Mononuclear cell (primary cell): ENCODE data around the gene MED16. TPM values are rescaled to one million over a fixed set of nuclear protein-coding genes. Genes with fewer than 3 reads are reported as not detected.

Source experiments
- H3K27me3 ChIP-seq: 2 replicates; pipeline ENCODE4 v1.6.0; 2011; ENCODE audit warnings: low read length, control low read depth; ENCODE audit not compliant: insufficient read depth
- H3K4me1 ChIP-seq: 2 replicates; pipeline ENCODE4 v1.5.1; 2011; ENCODE audit warnings: mild to moderate bottlenecking, low read length, control low read depth; ENCODE audit not compliant: insufficient read depth
- H3K4me3 ChIP-seq: 2 replicates; pipeline ENCODE4 v1.5.1; 2011; ENCODE audit warnings: mild to moderate bottlenecking, low read length, moderate library complexity
- H3K9me3 ChIP-seq: 2 replicates; pipeline ENCODE4 v1.5.1; 2011; ENCODE audit warnings: low read depth, mild to moderate bottlenecking, control low read depth, low read length
- total RNA-seq: library from RNA; depleted of rRNA; stranded (reverse); fragments of >200 nt; gene quantifications from one replicate; pipeline ENCODE4 v1.2.3, GENCODE V29; 2012

The MED16 gene
- 15.2 TPM for total RNA-seq

GRCh38 chr19:892894-893689, at the start of gene MED16, which contains the start of gene RNU6-9:
MED16 (minus strand) TSS chr19:893187; CDS start chr19:891131, 2,056 bp downstream.
RNU6-9 (plus strand) TSS chr19:893484.
- no peaks in the 10 kb centered on the region for H3K27me3 ChIP-seq
- H3K4me1 ChIP-seq: peaks cover 18% of the 10 kb centered on the region
- peak within 1 kb of the TSS; percentile 63 for H3K4me3 ChIP-seq
- no peaks in the 10 kb centered on the region for H3K9me3 ChIP-seq

GRCh38 chr19:942133-942645, 49.2 kb upstream of the MED16 start:
- H3K9me3 ChIP-seq: no peaks in the 10 kb centered on the region
- no peak overlapping the region for H3K4me3 ChIP-seq
- no peaks in the 10 kb centered on the region for H3K27me3 ChIP-seq
- peaks cover 43% of the 10 kb centered on the region for H3K4me1 ChIP-seq

- Histone ChIP-seq H3K4me1 (peaks cover 38% of the 10 kb centered on the region), H3K9me3 (no peaks in the 10 kb centered on the region), H3K4me3 (peak overlapping the region; percentile 8), H3K27me3 (no peaks in the 10 kb centered on the region)
These were observed 48.5 kb upstream of the MED16 start for GRCh38 chr19:941292-942132.

- peak overlapping the region; percentile 12 for H3K4me3 ChIP-seq
These were observed 47.8 kb upstream of the MED16 start for GRCh38 chr19:940591-941291.

GRCh38 chr19:939922-940321, 46.9 kb upstream of the MED16 start:
- H3K4me1 ChIP-seq: peaks cover 44% of the 10 kb centered on the region
- H3K27me3 ChIP-seq: no peaks in the 10 kb centered on the region
- H3K4me3 ChIP-seq: no peak overlapping the region
- H3K9me3 ChIP-seq: no peaks in the 10 kb centered on the region

More at GRCh38 chr19:940591-941291, 47.8 kb upstream of the MED16 start:
- Histone ChIP-seq H3K27me3 (no peaks in the 10 kb centered on the region), H3K9me3 (no peaks in the 10 kb centered on the region), H3K4me1 (peaks cover 38% of the 10 kb centered on the region)

GRCh38 chr19:939439-939838, 46.5 kb upstream of the MED16 start:
- Histone ChIP-seq H3K9me3 (no peaks in the 10 kb centered on the region), H3K4me3 (no peak overlapping the region), H3K27me3 (no peaks in the 10 kb centered on the region), H3K4me1 (peaks cover 49% of the 10 kb centered on the region)

- Histone ChIP-seq H3K4me3 (no peak overlapping the region), H3K9me3 (no peaks in the 10 kb centered on the region), H3K4me1 (peaks cover 60% of the 10 kb centered on the region), H3K27me3 (no peaks in the 10 kb centered on the region)
These were observed 45.4 kb upstream of the MED16 start for GRCh38 chr19:938233-938923.

- Histone ChIP-seq H3K4me3 (no peak overlapping the region), H3K4me1 (peaks cover 71% of the 10 kb centered on the region), H3K9me3 (no peaks in the 10 kb centered on the region), H3K27me3 (no peaks in the 10 kb centered on the region)
These were observed 44.3 kb upstream of the MED16 start for GRCh38 chr19:937259-937694.

- no peak overlapping the region for H3K4me3 ChIP-seq
- no peaks in the 10 kb centered on the region for H3K9me3 ChIP-seq
- H3K27me3 ChIP-seq: no peaks in the 10 kb centered on the region
- peaks cover 69% of the 10 kb centered on the region for H3K4me1 ChIP-seq
These were observed 43.2 kb upstream of the MED16 start for GRCh38 chr19:936175-936546.

GRCh38 chr19:934865-935479, 42.0 kb upstream of the MED16 start:
- no peaks in the 10 kb centered on the region for H3K9me3 ChIP-seq
- no peak overlapping the region for H3K4me3 ChIP-seq
- peaks cover 57% of the 10 kb centered on the region for H3K4me1 ChIP-seq
- H3K27me3 ChIP-seq: no peaks in the 10 kb centered on the region

GRCh38 chr19:934197-934840, 41.3 kb upstream of the MED16 start:
- Histone ChIP-seq H3K27me3 (no peaks in the 10 kb centered on the region), H3K9me3 (no peaks in the 10 kb centered on the region), H3K4me3 (no peak overlapping the region), H3K4me1 (peaks cover 51% of the 10 kb centered on the region)

GRCh38 chr19:933553-933882, 40.5 kb upstream of the MED16 start:
- H3K9me3 ChIP-seq: no peaks in the 10 kb centered on the region
- H3K4me3 ChIP-seq: no peak overlapping the region
- no peaks in the 10 kb centered on the region for H3K27me3 ChIP-seq
- peaks cover 52% of the 10 kb centered on the region for H3K4me1 ChIP-seq

GRCh38 chr19:932648-933552, 39.9 kb upstream of the MED16 start:
- Histone ChIP-seq H3K4me1 (peaks cover 53% of the 10 kb centered on the region), H3K9me3 (no peaks in the 10 kb centered on the region), H3K4me3 (no peak overlapping the region), H3K27me3 (no peaks in the 10 kb centered on the region)
